Hepatocyte (in vitro differentiated cells): Measurements from ENCODE around the gene FKBP7. TPM values are rescaled to one million over a fixed set of nuclear protein-coding genes. Genes with fewer than 3 reads are reported as not detected.
"Not testable (repeated sequence)": the region's sequence is repeated elsewhere in the genome, so short reads cannot be mapped to it uniquely, and the experiment has no call there.

Source experiments
- DNase-seq: peaks from one replicate; pipeline ENCODE4 v3.0.0-alpha.2; 2016; ENCODE audit warnings: low spot score
- H2AFZ ChIP-seq: fragments of 200-600 bp; sonication (generic); 2 replicates; pipeline ENCODE4 v1.6.0; 2016; ENCODE audit warnings: antibody characterized with exemption, mild to moderate bottlenecking
- H3K27ac ChIP-seq: fragments of 200-600 bp; sonication (generic); 2 replicates; pipeline ENCODE4 v1.5.1; 2016; ENCODE audit warnings: mild to moderate bottlenecking
- H3K27me3 ChIP-seq: fragments of 200-600 bp; sonication (generic); 2 replicates; pipeline ENCODE4 v1.6.1; 2016
- H3K36me3 ChIP-seq: fragments of 200-600 bp; sonication (generic); replicated peaks from 2 replicates; pipeline ENCODE4 v1.5.1; 2016; ENCODE audit warnings: low read depth; ENCODE audit not compliant: insufficient read depth
- H3K4me1 ChIP-seq: fragments of 200-600 bp; sonication (generic); 2 replicates; pipeline ENCODE4 v1.5.1; 2016; ENCODE audit warnings: mild to moderate bottlenecking, moderate library complexity; ENCODE audit not compliant: insufficient read depth
- H3K4me2 ChIP-seq: fragments of 200-600 bp; sonication (generic); 2 replicates; pipeline ENCODE4 v1.6.0; 2016
- H3K4me3 ChIP-seq: fragments of 200-600 bp; sonication (generic); 2 replicates; pipeline ENCODE4 v1.5.1; 2016; ENCODE audit warnings: mild to moderate bottlenecking
- H3K79me2 ChIP-seq: fragments of 200-600 bp; sonication (generic); 2 replicates; pipeline ENCODE4 v1.6.0; 2017; ENCODE audit warnings: mild to moderate bottlenecking
- H3K9me2 ChIP-seq: fragments of 200-600 bp; sonication (generic); replicated peaks from 2 replicates; pipeline ENCODE4 v1.6.0; 2017; ENCODE audit warnings: mild to moderate bottlenecking; ENCODE audit not compliant: insufficient read depth
- H3K9me3 ChIP-seq: fragments of 200-600 bp; sonication (generic); 2 replicates; pipeline ENCODE4 v1.5.1; 2016; ENCODE audit warnings: low read depth, mild to moderate bottlenecking
- H4K20me1 ChIP-seq: fragments of 200-600 bp; sonication (generic); 2 replicates; pipeline ENCODE4 v1.6.0; 2016; ENCODE audit warnings: mild to moderate bottlenecking; ENCODE audit not compliant: insufficient read depth, poor library complexity, severe bottlenecking
- EZH2 ChIP-seq: fragments of 200-600 bp; sonication (generic); IDR thresholded peaks from 2 replicates; pipeline ENCODE4 v1.6.1; 2016; ENCODE audit warnings: antibody characterized with exemption, mild to moderate bottlenecking, borderline replicate concordance
- EZH2phosphoT487 ChIP-seq: fragments of 200-600 bp; sonication (generic); IDR thresholded peaks from one replicate; pipeline ENCODE4 v1.6.1; 2018; ENCODE audit warnings: antibody characterized with exemption, mild to moderate bottlenecking, low read depth, moderate library complexity; ENCODE audit not compliant: unreplicated experiment, severe bottlenecking
- WGBS: methylation state at CpG from one replicate; pipeline ENCODE4 v1.1.6; 2016; ENCODE audit warnings: low lambda C conversion rate; ENCODE audit errors: missing lambda C conversion rate; 5-methylcytosine and 5-hydroxymethylcytosine counted together
- polyA plus RNA-seq: library from polyadenylated mRNA; unstranded; fragments of >200 nt; fragmentation: Nextera tagmentation; extraction: Ambion mirVana; gene quantifications from 2 replicates; pipeline ENCODE4 v1.2.1, GENCODE V29; 2016
- total RNA-seq: library from RNA; depleted of rRNA; stranded (reverse); fragments of >200 nt; gene quantifications from 2 replicates; pipeline ENCODE4 v1.2.3, GENCODE V29; 2014
- TF ChIP-seq, protein P1 (sequence below): fragments of 200-600 bp; sonication (generic); IDR thresholded peaks from 2 replicates; pipeline ENCODE4 v1.5.1; 2016; ENCODE audit warnings: antibody characterized with exemption, mild to moderate bottlenecking; ENCODE audit not compliant: poor library complexity

Gene FKBP7
- total and polyA plus RNA-seq, 2 experiments from 2014 or later: 45.4 to 93.9 TPM

DNA sequence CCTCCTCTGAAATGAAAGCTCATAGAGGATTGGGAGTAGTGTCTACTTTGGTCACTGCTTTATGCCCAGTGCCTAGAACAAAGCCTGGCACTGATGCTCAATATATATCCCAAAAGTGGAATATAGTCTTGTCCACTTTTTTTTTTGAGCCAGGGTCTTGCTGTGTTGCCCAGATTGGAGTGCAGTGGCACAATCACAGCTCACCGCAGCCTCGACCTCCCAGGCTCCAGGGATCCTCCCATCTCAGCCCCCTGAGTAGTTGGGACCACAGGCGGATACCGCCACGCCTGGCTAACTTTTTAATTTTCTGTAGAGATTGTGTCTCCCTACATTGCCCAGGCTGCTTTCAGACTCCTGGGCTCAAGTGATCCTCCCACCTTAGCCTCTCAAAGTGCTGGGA, 3.8 kb downstream of the FKBP7 start:
- Histone ChIP-seq H3K36me3 (no peaks in the 10 kb centered on the region), H3K27me3 (no peaks in the 10 kb centered on the region), H3K27ac (no peak overlapping the region), H2AFZ (no peak overlapping the region), H3K4me2 (no peak overlapping the region), H3K4me1 (peaks cover 4% of the 10 kb centered on the region), H3K4me3 (no peak overlapping the region), H3K79me2 (peaks cover 38% of the 10 kb centered on the region), H4K20me1 (no peaks in the 10 kb centered on the region), H3K9me3 (no peaks in the 10 kb centered on the region), H3K9me2 (no peaks in the 10 kb centered on the region)
- 95% methylated on average over 5 of the region's 5 CpGs for WGBS
- no peak for TF ChIP-seq EZH2phosphoT487
- TF ChIP-seq EZH2: no peak
- TF ChIP-seq, protein P1, sequence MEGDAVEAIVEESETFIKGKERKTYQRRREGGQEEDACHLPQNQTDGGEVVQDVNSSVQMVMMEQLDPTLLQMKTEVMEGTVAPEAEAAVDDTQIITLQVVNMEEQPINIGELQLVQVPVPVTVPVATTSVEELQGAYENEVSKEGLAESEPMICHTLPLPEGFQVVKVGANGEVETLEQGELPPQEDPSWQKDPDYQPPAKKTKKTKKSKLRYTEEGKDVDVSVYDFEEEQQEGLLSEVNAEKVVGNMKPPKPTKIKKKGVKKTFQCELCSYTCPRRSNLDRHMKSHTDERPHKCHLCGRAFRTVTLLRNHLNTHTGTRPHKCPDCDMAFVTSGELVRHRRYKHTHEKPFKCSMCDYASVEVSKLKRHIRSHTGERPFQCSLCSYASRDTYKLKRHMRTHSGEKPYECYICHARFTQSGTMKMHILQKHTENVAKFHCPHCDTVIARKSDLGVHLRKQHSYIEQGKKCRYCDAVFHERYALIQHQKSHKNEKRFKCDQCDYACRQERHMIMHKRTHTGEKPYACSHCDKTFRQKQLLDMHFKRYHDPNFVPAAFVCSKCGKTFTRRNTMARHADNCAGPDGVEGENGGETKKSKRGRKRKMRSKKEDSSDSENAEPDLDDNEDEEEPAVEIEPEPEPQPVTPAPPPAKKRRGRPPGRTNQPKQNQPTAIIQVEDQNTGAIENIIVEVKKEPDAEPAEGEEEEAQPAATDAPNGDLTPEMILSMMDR: no peak
- DNase-seq: no peak

DNA sequence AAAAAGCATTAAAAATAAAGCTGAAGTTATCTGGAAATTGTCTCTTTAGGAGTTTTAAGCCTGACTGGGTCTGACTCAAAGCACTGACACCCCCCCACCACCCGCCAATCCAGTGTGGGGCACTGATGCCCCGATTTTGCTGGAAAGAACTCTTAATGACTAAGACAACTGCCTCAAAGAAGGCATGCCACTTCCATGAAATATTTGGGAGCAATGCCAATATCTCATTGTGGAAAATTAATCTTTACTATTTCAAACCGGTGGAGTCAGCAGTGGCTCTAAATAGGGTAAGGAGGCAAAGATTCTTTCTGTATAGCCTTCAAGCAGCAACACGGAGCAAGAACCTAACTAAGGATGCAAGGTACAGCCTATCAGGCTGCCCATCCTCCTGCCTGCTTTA, 4.5 kb downstream of the FKBP7 start:
- no peak overlapping the region for H3K4me3 ChIP-seq
- H3K4me2 ChIP-seq: no peak overlapping the region
- no peaks in the 10 kb centered on the region for H3K9me3 ChIP-seq
- no peak overlapping the region for H3K27ac ChIP-seq
- H2AFZ ChIP-seq: no peak overlapping the region
- H3K79me2 ChIP-seq: peaks cover 38% of the 10 kb centered on the region
- H4K20me1 ChIP-seq: no peaks in the 10 kb centered on the region
- TF ChIP-seq EZH2: no peak
- no peak for TF ChIP-seq EZH2phosphoT487
- TF ChIP-seq, protein P1: no peak
- no peaks in the 10 kb centered on the region for H3K36me3 ChIP-seq
- H3K9me2 ChIP-seq: no peaks in the 10 kb centered on the region
- H3K27me3 ChIP-seq: no peaks in the 10 kb centered on the region
- WGBS: 83% methylated on average over 4 of the region's 4 CpGs
- DNase-seq: no peak
- H3K4me1 ChIP-seq: no peaks in the 10 kb centered on the region

DNA sequence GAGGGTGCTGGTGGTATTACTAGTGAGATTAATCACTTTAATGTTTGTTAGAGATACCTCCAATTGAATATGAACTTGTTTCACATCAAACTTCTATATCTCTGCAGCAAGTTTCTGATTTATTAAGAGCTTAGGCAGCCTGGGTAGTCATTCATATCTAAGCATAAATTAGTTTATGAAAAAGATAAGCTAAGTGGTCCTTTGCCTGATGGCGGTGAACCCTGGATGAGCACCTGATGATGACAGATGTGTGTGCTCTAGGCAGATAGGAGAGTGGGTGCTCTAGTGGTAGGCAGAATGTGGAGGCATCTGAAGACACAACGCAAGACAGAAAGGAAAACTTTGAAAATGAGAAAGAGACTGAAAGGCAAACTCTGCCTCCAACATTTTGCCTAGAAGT, 5.0 kb downstream of the FKBP7 start:
- WGBS: 91% methylated on average over 2 of the region's 2 CpGs
- TF ChIP-seq EZH2 (no peak), EZH2phosphoT487 (no peak)
- TF ChIP-seq, protein P1: no peak
- H3K4me2 ChIP-seq: no peak overlapping the region

DNA sequence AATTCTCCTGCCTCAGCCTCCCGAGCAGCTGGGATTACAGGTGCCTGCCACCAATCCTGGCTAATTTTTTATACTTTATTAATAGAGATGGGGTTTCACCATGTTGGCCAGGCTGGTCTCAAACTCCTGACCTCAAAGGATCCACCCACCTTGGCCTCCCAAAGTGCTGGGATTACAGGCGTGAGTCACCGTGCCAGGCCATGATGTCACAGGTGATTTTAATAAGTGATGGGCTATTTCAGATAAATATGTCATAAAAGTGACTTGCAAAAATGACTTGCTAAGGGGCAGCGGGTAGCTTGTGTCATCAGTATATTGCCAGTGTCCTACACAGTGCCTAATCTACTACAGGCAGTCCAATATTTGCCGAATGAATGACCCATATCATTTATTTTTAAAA, 7.1 kb downstream of the FKBP7 start:
- not testable (repeated sequence) for H3K4me1 ChIP-seq, H3K4me2 ChIP-seq, H2AFZ ChIP-seq, H3K9me3 ChIP-seq, H3K27me3 ChIP-seq, H3K36me3 ChIP-seq, DNase-seq, H3K27ac ChIP-seq, H3K9me2 ChIP-seq, H4K20me1 ChIP-seq, H3K4me3 ChIP-seq
- 98% methylated on average over 5 of the region's 5 CpGs for WGBS
- peaks cover 24% of the 10 kb centered on the region for H3K79me2 ChIP-seq

More for the DNA sequence above, 5.0 kb downstream of the FKBP7 start:
- Histone ChIP-seq H3K9me3 (no peaks in the 10 kb centered on the region), H3K27me3 (no peaks in the 10 kb centered on the region), H3K27ac (no peak overlapping the region), H3K79me2 (peaks cover 38% of the 10 kb centered on the region), H3K4me1 (no peaks in the 10 kb centered on the region), H2AFZ (no peak overlapping the region), H3K4me3 (no peak overlapping the region), H4K20me1 (no peaks in the 10 kb centered on the region), H3K36me3 (no peaks in the 10 kb centered on the region), H3K9me2 (no peaks in the 10 kb centered on the region)
- DNase-seq: no peak
